Measurements from ENCODE around the gene KDM4C.

DNA sequence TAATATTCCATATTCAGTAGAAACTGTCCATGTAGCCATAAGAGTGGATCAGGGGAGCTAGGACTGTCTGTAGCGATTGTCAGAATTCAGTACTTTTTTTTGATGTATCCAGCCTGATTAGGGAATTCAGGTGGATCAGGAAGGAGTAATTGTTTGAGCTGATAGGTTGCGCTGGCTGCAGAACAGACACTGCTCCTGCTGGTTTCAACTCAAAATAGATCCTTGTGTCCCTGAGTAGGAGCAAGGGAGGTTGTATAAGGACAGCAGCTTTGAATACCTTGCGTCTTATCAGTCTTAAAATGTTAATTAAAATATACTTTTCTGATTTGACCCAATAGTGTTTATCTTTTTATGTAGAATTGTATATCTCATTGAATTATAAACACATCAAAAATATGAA, 229.6 kb downstream of the KDM4C start:
- TF ChIP-seq RAD21 (IDR thresholded peaks at IDR 0.05; ENCODE audit: low read depth) (no peak), TEAD4 (IDR thresholded peaks at IDR 0.05) (no peak), REST (IDR thresholded peaks at IDR 0.05; ENCODE audit: low read depth) (no peak), EP300 (IDR thresholded peaks at IDR 0.05; ENCODE audit: borderline replicate concordance) (no peak), CEBPB (IDR thresholded peaks at IDR 0.05) (no peak)
